ACHN (cell line): ENCODE measurements around the gene ROM1.
"Not testable (repeated sequence)": the region's sequence is repeated elsewhere in the genome, so short reads cannot be mapped to it uniquely, and the experiment has no call there.

ENCODE experiments used
- DNase-seq: peaks from one replicate; pipeline ENCODE4 v3.0.0-alpha.2; 2015
- in situ Hi-C: cut with HindIII; loops from 2 replicates; pipeline ENCODE4 v1.10.0; 2017; ENCODE audit warnings: low sequenced_read_pairs, low pct_ligation_motif_present, low pct_unique_long_range_greater_than_20kb

Gene ROM1

DNA sequence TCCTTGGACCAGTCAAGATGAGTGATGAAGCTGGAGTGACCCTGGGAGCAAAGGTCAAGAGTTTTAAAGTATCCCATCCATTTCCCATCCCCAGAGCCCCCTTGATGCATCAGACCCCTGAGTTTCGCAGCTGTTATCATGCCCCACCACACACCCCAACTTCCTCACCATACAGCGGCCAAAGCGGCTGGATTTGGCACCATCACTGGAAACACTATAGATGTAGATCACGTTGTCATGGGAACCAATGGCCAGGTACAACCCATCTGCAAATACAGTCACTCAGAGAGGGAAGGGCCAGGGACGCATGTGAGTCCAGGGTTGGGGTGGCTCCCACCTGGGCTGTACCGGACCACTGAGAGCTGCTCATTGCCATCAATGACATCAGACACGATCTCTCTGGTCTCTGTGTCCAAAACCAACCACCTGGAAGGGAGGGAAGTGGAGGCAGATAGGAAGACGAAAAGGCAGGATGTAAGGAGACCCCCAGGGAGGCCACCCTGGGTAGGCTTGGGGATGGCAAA is 9.2 kb upstream of the ROM1 start:
- in situ Hi-C loops, result no loop called here

DNA sequence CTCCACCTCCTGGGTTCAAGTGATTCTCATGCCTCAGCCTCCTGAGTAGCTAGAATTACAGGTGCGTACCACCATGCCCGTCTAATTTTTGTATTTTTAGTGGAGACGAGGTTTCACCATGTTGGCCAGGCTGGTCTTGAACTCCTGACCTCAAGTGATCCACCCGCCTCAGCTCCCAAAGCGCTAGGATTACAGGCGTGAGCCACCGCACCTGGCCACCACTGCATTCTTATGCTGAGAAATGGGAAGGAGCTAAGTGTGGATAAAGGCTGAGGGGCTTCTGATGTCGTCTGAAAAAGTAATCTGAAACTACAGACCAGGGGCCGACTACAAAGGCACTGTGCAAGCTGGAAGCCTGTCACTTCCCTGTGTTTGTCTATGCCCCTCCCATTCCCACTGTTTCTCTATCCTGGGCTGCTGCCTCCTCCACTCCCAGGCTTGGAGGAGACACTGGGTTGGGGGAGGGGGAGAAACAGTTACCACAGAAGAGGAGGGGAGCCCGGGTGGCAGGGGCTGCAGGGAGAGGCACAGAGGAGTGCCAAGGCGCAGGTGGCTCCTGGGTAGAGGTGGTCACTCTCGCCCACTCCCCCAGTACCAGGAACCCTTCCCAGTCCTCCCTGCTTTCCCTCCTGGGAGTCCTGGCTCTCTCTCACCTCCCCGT is 8.5 kb upstream of the ROM1 start:
- in situ Hi-C loops, result no loop called here

More for the DNA sequence above, 9.2 kb upstream of the ROM1 start:
- no peak for DNase-seq

GRCh38 chr11:62605467-62605866 is 7.6 kb upstream of the ROM1 start:
- in situ Hi-C loops, result no loop called here

More for the DNA sequence above, 8.5 kb upstream of the ROM1 start:
- no peak for DNase-seq

DNA sequence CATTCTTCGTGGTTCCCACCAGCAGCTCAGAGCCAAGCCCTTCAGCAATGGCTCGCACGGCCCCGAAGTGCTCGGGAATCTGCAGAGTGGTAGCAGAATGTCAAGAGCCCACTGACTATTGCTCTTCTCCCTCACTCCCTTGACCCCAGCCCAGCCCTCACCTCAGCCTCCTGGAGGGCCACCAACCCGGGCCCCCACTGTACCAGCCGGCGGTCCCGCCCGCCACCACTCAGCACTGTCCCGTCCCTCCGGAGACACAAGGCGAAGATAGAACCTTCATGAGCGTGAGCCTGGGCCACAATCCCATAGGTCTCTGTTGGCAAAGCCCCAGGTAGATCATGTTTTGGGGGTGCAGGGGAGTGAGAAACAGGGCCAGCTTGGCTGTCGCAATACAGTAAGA is 7.2 kb upstream of the ROM1 start:
- no peak for DNase-seq
- in situ Hi-C loops, result no loop called here

More at GRCh38 chr11:62605467-62605866, 7.6 kb upstream of the ROM1 start:
- DNase-seq, result no peak

DNA sequence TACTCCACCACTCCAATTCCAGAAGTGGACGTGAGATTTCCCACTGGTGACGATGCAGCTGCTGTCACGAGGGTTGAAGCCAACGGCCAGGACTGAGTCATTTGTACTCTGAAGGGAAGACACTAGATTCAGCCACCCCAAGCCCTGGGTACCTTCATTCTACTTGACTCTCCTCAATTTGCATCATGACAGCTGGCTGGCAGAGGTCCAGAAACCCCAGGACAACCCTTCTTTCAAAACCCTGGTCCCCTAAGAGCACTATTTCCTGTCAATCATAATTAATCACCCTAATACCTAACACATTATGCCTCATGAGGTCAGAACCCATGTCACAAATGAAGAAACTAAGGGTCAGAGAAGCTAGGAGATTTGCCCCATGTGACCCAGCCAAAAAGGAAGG is 5.3 kb upstream of the ROM1 start:
- in situ Hi-C loops, result no loop called here

DNA sequence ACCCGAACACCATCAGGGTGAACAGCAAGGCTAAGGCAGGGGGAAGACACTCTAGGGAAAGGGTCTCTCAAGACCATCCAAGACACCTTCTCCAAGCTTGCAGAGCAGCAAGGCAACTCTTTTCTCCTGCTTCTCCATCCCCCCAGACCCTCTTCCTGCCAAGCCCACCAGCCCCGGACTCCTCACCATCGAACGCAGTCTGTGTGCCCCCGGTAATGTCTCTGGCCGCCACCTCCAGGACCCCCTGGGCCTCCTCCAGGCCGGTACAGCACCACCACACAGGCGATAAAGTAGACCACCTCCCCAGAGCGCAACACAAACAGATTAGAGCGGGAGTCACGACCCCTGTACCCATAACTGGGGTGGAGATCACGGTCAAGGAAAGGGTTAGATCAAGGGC is 4.3 kb upstream of the ROM1 start:
- in situ Hi-C loops, result no loop called here
- DNase-seq, result no peak

More for the DNA sequence above, 5.3 kb upstream of the ROM1 start:
- DNase-seq, result no peak

GRCh38 chr11:62610403-62610802 is 2.7 kb upstream of the ROM1 start:
- in situ Hi-C loops, result no loop called here
- no peak for DNase-seq

DNA sequence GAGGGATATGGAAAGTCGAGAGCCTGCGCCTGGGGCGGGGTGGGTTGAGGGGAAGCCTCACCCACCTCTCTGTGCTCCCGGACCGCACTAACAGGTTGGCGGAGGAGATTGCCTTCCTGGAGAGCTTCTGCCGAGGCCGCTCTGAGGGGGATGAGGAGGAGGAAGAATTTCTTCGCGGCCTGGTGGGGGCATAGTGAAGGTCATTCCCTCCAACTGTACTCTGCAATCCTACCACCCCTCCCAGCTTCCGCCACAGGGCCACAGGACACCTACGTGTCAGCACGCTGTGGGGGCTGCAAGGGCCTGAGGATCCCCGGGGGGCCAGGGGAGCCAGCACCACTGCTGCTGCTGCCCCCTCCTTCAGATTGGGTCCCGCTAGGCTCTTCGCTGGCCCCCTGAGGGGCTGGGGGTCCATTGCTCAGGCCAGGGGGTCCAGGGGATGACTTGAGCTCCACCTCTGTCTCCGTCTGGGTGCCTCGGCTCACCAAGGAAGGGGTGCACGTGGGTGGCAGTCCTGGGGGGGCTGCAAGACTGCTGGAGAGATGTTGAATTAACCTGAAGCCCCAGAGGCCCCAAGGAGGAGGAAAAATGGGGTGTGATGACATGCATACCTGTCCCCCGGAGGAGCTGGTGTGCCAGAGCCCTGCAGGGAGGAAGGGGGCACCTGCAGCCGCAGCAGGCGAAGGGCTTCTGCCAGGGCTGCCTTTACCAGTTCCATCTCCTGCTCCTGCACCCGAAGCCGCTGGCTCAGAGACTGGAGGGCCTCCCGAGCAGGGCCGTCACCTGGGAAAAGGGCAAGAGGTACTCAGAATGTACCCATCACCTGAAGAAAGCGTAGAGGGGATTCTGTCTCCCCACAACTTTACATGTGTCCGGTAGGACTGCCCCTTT is 2.0 kb upstream of the ROM1 start:
- no peak for DNase-seq
- in situ Hi-C loops, result no loop called here

DNA sequence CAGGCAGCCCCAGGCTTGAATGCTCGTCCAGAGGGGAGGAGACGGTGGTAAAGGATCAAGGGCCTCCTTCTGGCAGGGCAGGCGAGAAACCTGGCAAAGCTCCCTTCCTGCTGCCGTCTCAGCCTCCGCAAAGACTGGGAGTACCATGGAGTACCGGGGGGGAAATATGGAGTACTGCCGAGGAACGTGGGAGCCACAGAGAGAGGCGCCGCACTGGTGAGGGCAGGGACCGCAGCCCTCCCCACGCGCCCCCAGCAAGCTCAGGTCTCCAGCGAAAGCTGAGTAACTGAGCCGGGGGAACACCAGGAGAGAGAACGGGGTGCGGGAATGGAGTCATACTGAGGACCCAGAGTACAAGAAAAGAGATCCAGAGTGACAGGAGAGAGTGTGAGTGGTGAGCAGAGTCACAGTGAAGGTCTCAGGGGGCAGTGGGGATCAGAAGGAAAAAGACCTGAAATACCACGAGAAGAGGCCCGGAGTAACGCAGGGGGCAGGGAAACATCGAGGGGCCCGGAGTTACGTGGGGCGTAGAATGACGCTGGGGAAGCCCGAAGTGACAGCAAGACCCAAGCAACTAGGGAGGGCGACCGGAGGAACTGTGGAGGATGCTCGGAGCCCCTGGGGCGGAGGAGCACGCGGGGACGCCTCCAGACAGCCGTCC is 1.2 kb upstream of the ROM1 start:
- in situ Hi-C loops, result no loop called here
- DNase-seq, result peak; percentile 51

GRCh38 chr11:62613291-62613778 is 278 bp downstream of the ROM1 start:
- in situ Hi-C loops, result no loop called here
- no peak for DNase-seq

DNA sequence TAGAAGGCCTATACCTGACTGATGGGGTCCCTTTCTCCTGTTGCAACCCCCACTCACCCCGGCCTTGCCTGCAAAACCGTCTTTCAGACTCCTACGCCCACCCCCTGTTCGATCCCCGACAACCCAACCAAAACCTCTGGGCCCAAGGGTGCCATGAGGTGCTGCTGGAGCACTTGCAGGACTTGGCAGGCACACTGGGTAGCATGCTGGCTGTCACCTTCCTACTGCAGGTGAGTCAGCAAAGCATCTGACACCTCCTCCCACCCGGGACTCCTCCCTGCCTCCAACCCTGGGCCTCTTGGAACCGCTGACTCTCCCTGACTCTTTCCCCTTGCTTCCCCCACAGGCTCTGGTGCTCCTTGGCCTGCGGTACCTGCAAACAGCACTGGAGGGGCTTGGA is 1.2 kb downstream of the ROM1 start:
- no peak for DNase-seq

DNA sequence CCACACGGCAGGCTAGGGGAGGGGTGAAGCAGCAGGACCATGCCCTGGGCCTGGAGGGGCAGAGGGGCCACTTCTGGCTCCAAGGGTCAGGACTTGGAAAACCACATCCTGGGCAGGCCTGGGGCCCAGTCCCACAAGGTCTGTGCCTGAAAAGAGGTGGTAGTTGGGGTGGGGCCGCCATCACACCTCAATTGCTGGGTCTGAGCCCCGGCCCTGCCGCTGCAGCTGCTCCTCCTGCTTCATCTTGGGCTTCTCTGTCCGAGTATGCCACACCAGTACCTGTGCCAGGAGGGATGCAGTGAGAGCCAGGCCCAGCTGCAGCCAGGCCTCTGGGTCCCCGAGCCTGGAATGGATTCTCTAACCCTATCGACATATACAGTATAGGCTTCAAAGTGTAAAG is 2.5 kb downstream of the ROM1 start:
- no peak for DNase-seq
- in situ Hi-C loops, result no loop called here

More for the DNA sequence above, 1.2 kb downstream of the ROM1 start:
- in situ Hi-C loops, result no loop called here

DNA sequence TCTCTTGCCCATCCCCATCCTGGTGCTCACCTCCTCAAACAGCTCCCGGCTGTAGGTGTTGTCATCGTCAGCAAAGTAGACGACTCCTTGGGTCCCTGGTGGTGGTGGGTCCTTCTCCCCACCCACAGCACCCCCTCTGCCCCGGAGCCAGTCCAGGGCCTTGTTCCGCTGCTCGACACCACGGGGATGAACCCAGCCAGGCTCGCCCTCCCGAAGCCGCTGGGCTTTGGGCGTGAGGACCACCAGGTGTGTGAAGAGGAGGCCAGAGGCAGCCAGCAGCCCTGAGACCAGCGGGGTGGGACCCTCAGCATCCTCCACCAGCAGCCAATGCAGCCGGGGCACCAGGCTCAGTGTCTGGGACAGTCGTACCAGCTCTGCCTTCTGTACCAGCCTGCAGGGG is 3.9 kb downstream of the ROM1 start:
- DNase-seq, in situ Hi-C loops: not testable (repeated sequence)

- in situ Hi-C loops, result no loop called here
Observed at GRCh38 chr11:62621027-62621566, 8.0 kb downstream of the ROM1 start.

DNA sequence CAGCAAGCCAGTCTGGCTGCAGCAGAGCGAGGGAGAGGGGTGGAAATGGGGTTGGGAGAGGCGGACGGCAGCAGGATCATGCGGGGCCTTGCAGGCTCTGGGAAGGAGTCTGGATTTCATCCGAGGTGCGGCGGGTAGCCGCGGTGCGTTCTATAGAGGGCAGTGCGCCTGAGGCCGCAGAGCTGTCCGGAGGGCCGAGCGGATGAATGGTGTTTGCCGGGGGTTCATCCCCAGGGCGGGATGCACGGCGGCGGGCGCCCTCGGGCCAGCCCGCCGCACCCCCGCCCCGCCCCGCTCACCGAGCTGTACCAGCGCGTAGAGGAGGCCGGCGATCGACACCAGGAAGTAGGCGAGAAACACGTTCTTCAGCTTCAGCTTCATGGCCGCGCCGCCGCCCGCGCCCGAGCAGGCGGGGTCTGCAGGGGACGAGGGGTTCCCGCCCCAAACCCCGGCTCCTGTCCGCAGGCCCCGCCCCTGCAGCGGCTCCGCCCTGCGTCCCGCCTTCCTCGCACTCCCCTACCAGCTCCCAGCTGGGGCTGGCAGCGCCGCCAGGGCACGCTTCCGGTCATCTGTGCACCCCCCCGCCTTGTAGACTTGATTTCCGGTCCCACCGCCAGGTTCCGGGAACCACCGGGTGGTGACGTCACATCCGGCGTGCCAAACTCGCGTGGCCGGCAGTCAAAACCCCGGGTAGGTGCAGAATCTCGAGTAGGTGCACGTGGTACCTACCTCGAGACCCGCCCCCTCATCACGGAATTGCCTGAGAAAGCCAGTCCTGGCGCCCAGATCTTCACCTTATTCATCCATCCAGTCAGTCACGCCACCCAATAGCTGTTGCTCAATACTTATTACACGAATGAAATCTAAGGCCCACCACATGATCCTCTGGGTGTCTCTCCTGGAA is 8.8 kb downstream of the ROM1 start, which contains the start of gene B3GAT3:
TSS of gene B3GAT3 (minus strand) at position 420 of the 904 bp plus-strand sequence. CDS start at position 381, 39 bp downstream.
- DNase-seq, result peak; percentile 97
- in situ Hi-C loops, result no loop called here

More at GRCh38 chr11:62621027-62621566, 8.0 kb downstream of the ROM1 start:
- DNase-seq, result no peak

DNA sequence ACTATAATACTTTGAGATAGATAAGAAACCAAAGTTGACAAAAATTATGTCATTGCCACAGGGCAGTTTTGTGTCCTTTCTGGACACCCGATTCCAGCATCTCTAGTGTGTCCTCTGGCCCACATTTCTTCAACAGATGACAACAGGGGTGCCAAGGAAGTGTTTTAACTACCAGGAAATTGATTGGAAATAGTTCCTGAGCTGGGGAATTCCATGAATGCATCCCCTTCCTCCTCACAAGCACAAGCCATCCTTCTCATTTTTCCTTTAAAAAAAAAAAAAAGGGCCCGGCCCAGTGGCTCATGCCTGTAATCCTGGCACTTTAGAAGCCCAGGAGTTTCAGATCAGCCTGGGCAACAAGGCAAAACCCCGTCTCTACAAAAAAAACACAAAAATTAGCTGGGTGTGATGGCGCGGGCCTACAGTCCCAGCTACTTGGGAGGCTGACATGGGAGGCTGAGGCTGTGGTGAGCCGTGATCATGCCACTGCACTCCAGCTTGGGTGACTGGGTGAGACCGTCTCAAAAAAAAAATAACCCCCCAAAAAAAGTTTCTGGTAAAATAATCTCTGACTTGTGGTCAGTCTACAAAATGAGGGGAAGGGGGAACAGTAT is 9.5 kb downstream of the ROM1 start:
- in situ Hi-C loops, result no loop called here
- DNase-seq, result no peak

DNA sequence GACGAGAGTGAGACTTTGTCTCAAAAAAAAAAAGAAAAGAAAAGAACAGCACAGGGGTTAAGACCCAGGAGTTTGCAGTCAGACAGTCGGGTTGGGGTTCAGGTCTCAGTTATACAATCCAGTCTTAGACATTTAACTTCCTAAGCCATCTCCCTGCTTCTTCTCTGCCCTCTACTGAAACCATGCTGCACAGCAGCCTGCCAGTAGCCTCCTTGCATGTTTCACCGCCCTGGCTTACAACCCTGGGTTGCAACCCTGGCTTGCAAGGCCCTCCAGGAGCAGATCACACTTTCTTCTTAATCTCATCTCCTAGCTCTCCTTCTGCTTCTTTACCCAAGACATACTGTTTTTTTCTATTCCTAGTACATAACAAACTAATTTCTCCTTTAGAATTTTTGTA is 14.7 kb downstream of the ROM1 start:
- DNase-seq, result no peak
- in situ Hi-C loops, result no loop called here
